HAP-1 (cell line): Measurements from ENCODE around the gene COPZ2.
"Not testable (repeated sequence)": the region's sequence is repeated elsewhere in the genome, so short reads cannot be mapped to it uniquely, and the experiment has no call there.

Source experiments
- DNase-seq, 2 experiments: peaks; one replicate each; pipeline ENCODE4 v3.0.0-alpha.2; 2016 to 2020; ENCODE audit warnings: low spot score in 2 of 2
- H3K27me3 ChIP-seq: fragments of 250-450 bp; sonication (Bioruptor Pico); 2 replicates; pipeline ENCODE4 v1.5.1; 2020; ENCODE audit warnings: low read depth, mild to moderate bottlenecking, moderate library complexity
- H3K36me3 ChIP-seq: fragments of 250-450 bp; sonication (Bioruptor Pico); replicated peaks from 2 replicates; pipeline ENCODE4 v1.5.1; 2020; ENCODE audit warnings: mild to moderate bottlenecking
- H3K4me1 ChIP-seq: fragments of 250-450 bp; sonication (Bioruptor Pico); 2 replicates; pipeline ENCODE4 v1.5.1; 2020; ENCODE audit warnings: mild to moderate bottlenecking
- H3K4me3 ChIP-seq: fragments of 250-450 bp; sonication (Bioruptor Pico); 2 replicates; pipeline ENCODE4 v1.5.1; 2020; ENCODE audit warnings: mild to moderate bottlenecking, moderate library complexity
- H3K9me3 ChIP-seq: fragments of 250-450 bp; sonication (Bioruptor Pico); 2 replicates; pipeline ENCODE4 v1.5.1; 2020; ENCODE audit warnings: mild to moderate bottlenecking, moderate library complexity
- in situ Hi-C: fragments of 300-500 bp; cut with MboI; formaldehyde crosslinking; loops from 3 replicates; pipeline ENCODE4 v1.14.3; 2020; ENCODE audit warnings: low sequenced_read_pairs, inconsistent platforms, mixed read lengths

The COPZ2 gene

DNA sequence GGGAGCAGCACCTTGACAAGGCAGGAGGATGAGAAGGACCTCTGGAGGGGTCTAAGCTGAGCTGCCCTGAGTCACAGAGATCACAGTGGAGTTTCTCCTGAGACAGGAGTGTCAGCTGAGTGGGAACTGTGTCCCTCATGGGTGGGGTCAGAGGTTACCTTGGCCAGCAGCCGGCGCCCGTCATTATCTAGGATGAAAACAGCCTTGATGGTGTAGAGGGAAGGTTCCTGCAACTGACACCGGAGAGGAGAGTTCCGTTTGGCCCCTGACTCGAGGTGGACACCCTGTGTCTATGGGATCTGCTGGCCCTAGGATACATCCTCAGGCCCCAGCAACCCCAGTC, 933 bp downstream of the COPZ2 start:
- DNase-seq: no peak
- in situ Hi-C loops: no loop called here
- Histone ChIP-seq H3K4me3 (no peak overlapping the region), H3K36me3 (no peaks in the 10 kb centered on the region), H3K27me3 (0 out of 2 replicates have a peak, but pooled peaks cover 2% of the 10 kb centered on the region), H3K4me1 (no peaks in the 10 kb centered on the region), H3K9me3 (no peaks in the 10 kb centered on the region)

DNA sequence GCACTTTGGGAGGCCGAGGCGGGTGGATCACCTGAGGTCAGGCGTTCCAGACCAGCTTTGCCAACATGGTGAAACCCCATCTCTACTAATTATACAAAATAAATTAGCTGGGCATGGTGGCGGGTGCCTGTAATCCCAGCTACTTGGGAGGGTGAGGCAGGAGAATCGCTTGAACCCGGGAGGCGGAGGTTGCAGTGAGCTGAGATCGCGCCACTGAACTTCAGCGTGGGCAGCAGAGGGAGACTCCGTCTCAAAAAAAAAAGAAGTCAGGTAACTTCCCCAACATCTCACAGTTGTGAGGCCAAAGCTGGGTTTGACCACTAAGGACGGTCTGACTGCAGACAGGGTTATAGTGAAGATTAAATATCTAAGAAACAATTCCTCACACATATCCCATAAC, 2.9 kb downstream of the COPZ2 start:
- H3K36me3 ChIP-seq, H3K9me3 ChIP-seq, DNase-seq, in situ Hi-C loops, H3K4me3 ChIP-seq, H3K27me3 ChIP-seq, H3K4me1 ChIP-seq: not testable (repeated sequence)

DNA sequence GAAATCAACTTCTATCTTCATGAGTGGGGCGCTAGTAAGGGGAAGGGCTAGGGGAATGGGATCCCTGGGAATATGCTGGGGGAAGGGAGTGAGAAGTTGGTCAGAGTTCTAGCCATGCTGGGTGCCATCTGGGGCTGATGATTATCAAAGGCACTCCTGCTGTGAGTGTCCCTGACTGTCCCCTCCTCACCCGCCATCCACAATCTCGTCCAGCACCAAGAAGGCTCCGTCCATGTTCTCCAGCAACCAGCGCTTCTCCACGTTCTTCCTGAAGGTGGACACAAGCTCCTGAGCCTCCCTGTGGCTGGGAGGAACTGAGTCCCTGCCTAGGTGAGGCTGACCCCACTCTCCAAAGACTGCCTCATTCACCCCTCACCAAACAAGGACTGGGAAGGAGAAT, 5.6 kb downstream of the COPZ2 start:
- no peak overlapping the region for H3K4me3 ChIP-seq
- no peak for DNase-seq
- in situ Hi-C loops: no loop called here
- no peaks in the 10 kb centered on the region for H3K27me3 ChIP-seq
- no peaks in the 10 kb centered on the region for H3K36me3 ChIP-seq
- peaks cover under 1% of the 10 kb centered on the region; the same call in 1 of the 2 replicates for H3K4me1 ChIP-seq
- no peaks in the 10 kb centered on the region for H3K9me3 ChIP-seq

DNA sequence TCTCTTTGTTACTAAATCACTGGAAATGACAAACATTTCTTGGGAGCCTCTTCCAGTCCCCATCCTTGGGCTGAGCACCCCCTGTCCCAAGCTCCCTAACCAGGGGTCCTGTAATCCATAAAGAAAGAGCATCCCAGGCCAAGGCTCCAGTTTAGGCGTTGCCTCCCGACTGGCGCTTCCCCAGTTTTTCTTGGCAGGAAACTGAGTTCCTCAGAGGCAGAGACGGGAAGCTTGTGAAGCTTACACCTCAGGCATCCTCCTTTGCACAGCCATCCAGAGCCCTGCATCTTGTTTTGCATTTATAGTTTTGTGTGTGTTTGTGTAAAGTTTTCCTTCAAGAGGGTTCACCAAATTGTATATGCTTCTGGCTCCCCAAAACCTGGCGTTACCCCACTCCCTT, 7.1 kb downstream of the COPZ2 start:
- H3K36me3 ChIP-seq: no peaks in the 10 kb centered on the region
- H3K4me3 ChIP-seq: no peak overlapping the region
- in situ Hi-C loops: no loop called here
- no peaks in the 10 kb centered on the region for H3K27me3 ChIP-seq
- no peaks in the 10 kb centered on the region for H3K9me3 ChIP-seq
- no peak for DNase-seq
- peaks cover 13% of the 10 kb centered on the region for H3K4me1 ChIP-seq

DNA sequence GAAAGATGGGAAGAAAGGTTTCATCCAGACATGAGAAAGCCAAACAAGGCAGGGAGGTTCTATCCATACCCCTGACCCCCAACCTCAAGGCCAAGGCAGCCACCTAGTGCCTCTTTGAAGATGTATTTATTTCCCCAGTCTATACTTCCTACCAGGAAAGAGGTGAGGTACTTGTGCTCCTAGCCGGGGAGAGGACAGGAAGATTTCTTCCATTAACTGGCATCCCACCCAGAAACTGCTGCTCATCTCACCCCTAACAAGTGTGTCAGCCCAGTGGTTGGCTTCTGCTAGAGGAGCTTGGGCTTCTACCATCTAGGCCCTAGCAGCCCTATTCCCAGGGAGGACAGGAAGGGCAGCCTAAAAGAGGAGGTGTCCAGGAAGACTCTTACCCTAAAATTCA, 8.9 kb downstream of the COPZ2 start:
- in situ Hi-C loops: loop anchor here (5.0 kb wide), 3 partner anchors 39 to 594 kb away; no protein-coding TSS in a partner anchor
- H3K9me3 ChIP-seq: no peaks in the 10 kb centered on the region
- DNase-seq: no peak
- H3K36me3 ChIP-seq: no peaks in the 10 kb centered on the region
- H3K4me3 ChIP-seq: no peak overlapping the region
- H3K4me1 ChIP-seq: peaks cover 23% of the 10 kb centered on the region
- H3K27me3 ChIP-seq: no peaks in the 10 kb centered on the region

DNA sequence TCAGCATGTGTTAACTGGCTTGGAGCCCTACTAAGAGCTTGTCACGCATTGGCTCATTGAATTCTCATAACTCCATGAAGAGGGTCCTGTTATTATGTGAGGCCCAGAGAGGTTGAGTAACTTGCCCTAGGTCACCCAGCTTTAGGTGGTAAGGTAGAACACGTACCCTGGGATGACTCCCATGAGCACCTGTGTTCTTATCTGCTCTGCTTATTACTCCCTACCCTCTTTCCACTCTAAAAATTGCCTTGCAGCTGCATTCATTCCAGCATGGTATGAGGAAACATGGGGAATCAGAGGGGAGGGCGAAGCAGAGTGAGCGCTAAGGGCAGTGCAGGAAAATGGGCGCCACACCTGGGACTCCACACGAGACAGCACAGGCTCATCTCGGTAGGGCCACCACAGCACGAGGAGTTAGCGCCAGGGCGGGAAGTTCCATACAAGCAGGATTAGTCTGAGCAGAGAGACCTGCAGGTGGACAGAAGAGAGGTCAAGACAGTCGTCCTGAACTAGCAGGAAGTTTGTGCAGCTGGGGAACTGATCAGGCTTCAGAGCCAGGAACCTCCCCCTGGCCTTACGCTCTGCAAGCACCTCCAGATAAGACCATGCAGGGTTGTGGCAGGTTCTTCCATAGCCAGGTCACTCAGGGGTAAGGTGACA, 10.1 kb downstream of the COPZ2 start:
- H3K4me1 ChIP-seq: peaks cover 30% of the 10 kb centered on the region
- in situ Hi-C loops: loop anchor here (5.0 kb wide), 3 partner anchors 40 to 595 kb away; no protein-coding TSS in a partner anchor
- H3K36me3 ChIP-seq: no peaks in the 10 kb centered on the region
- no peak overlapping the region for H3K4me3 ChIP-seq
- no peaks in the 10 kb centered on the region for H3K9me3 ChIP-seq
- DNase-seq: no peak
- H3K27me3 ChIP-seq: no peaks in the 10 kb centered on the region

DNA sequence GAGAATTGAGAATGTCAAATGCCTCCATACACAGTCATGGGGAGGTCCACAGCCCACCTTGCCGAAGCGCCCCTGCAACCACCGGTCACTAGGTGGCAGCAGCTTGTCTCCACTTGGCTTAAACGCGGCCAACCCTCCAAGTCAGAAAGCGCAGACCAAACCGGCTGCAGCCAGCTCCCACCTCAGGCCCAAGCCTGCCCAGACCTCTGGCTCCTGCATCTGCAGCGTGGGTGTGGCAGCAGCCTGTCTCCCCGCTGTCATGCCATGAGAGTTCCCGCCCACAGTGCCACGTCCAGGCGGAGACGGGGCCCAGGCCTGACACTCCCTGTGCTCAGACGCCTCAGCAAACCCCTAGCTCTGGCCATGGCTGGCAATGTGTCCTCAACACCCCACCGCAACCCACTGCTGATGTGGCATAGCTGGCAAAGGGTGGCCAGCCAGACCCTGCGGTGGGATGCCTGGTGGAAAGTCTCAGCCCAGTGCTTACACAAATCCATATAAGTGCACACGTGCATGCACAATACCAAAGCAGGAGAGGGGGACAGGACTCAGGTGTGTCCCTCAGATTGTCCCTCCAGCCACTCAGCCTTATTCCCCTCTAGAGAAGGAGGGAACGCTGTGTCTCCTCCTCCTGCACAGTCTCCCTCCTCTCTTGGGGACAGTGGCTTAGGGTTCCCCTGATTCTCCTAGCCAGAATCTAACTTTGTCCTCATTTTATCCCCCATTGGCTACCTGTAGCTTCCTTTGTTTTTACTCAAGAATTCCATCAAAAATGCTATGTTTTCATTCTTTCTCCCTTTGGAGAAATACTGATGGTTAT, 10.9 kb downstream of the COPZ2 start:
- H3K9me3 ChIP-seq: no peaks in the 10 kb centered on the region
- in situ Hi-C loops: loop anchor here (5.0 kb wide), 3 partner anchors 41 to 596 kb away; no protein-coding TSS in a partner anchor
- H3K27me3 ChIP-seq: no peaks in the 10 kb centered on the region
- no peak overlapping the region for H3K4me3 ChIP-seq
- no peaks in the 10 kb centered on the region for H3K36me3 ChIP-seq
- H3K4me1 ChIP-seq: peaks cover 30% of the 10 kb centered on the region
- peak; percentile 89 to 96 for DNase-seq

DNA sequence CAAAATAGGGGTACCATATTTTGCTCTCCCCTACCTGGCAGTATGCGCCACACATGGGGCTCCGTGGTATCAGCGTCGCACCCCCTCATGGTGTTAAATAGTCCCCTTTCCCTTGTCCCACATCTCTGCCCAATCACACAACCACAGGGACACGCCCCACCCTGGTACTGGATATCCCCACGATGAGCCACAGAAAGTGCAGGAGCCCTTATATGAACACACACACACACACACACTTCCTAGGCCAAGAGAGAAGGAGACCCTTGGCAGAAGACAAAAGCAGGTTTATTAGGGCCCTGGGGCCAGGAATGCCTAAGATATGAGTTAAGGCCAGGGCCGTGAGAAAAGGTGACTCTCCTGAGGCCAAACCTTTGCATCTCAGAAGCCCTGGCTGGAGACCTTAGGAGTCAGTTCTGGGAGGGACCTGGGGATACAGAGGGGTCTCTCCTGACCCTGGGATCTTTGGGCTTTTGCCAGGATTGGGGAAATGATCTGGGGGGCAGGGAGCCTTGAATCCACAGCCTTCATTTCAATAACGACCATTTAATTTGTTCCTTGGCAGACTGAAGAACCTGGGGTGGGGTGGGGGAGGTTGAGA, 11.6 kb downstream of the COPZ2 start:
- peak in 1 of 2 experiments; percentile 53 for DNase-seq
- H3K4me3 ChIP-seq: peak overlapping the region; percentile 26
- in situ Hi-C loops: loop anchor here (5.0 kb wide), 3 partner anchors 41 to 596 kb away; no protein-coding TSS in a partner anchor
- H3K27me3 ChIP-seq: no peaks in the 10 kb centered on the region
- peaks cover 30% of the 10 kb centered on the region for H3K4me1 ChIP-seq
- H3K36me3 ChIP-seq: no peaks in the 10 kb centered on the region
- no peaks in the 10 kb centered on the region for H3K9me3 ChIP-seq

DNA sequence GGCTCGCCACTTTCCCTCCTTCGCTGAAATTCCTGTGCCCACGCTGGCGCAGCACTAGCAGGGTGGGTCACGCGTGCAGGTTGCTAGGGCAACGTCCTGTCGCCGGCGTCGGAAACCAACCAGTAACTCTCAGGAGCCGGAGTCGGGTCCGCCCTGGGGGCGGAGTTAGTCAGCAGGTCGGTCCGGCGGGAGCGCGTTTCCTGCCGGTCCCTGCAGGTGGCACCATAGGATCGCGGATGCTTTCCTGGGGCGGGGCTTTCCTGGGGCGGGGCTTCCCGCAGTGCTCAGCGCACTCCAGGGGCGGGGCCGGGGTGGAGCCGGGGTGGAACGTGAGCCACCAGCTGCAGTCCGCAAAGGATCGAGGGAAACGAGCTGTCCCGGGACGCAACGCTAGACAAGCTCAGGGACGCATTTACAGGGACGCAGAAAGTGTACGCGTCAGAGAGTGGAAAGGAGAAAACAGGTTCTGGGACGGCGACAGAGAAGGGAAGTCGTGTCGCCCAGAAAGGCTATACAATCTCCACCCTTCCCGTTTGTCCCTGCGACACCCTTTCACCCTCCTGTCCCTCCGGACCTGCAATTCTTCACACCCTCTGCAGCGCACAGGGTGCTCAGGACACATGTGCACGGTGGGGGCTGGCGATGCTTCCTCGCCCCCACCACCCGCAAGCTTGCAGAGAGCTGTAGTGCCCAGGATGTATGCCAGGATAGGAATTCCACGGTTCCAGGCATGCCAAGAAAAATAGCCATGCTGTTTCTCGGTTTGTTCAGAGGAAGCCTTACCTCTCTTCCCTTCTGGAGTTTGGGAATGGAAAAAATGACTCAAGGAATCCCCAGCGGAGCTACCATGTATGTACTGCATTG, 12.3 kb downstream of the COPZ2 start:
- Histone ChIP-seq H3K4me3 (peak overlapping the region; percentile 26), H3K36me3 (no peaks in the 10 kb centered on the region), H3K27me3 (no peaks in the 10 kb centered on the region), H3K9me3 (no peaks in the 10 kb centered on the region), H3K4me1 (peaks cover 30% of the 10 kb centered on the region)
- in situ Hi-C loops: loop anchor here (5.0 kb wide), 3 partner anchors 42 to 597 kb away; no protein-coding TSS in a partner anchor
- peak; percentile 94 to 99 for DNase-seq

DNA sequence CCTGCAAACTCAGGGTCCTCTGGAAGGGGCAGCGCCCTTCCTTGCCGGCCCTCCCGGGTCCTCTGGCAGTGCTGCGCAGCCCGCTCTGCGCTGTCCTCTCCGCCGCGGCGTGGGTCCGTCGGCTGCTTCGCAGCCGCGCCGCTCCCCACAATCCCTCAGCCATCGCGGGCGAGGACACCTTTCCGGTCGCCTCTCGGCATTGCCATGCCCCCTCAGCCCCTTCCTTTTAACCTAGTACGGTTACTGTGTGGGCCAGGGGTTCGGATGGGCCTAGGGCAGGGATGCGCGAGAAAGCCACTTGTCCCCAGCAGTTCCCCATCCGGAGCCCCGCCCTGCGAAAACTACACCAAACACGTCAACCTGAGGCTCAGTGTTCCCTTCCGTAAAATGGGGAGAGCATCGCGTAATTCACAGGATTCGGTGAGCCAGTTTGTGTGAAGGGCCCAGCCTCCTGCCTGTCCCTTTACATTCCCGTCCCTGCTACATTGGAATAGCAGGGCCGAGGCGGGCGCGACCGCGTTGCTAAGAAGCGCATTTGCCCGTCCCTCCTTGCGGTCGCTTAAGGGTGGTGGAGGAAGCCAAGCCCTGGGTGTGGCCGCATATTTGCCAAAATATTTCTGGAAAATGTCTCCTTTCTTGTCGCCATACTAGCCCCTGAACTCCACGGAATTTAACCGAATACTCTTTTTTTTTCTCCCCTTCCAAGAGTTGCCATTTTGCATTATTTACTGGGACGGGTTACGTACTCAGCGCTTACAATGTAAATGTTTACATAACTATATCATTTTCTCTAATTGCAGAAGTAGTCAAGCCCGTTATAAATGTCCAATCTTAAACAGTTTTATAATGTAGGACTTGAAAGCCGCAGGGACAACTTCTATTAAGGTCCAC, 13.2 kb downstream of the COPZ2 start:
- Histone ChIP-seq H3K27me3 (no peaks in the 10 kb centered on the region), H3K36me3 (no peaks in the 10 kb centered on the region), H3K4me3 (peak overlapping the region; percentile 24), H3K9me3 (no peaks in the 10 kb centered on the region), H3K4me1 (peaks cover 30% of the 10 kb centered on the region)
- in situ Hi-C loops: loop anchor here (5.0 kb wide), 3 partner anchors 43 to 598 kb away; no protein-coding TSS in a partner anchor
- peak; percentile 50 to 74 for DNase-seq

DNA sequence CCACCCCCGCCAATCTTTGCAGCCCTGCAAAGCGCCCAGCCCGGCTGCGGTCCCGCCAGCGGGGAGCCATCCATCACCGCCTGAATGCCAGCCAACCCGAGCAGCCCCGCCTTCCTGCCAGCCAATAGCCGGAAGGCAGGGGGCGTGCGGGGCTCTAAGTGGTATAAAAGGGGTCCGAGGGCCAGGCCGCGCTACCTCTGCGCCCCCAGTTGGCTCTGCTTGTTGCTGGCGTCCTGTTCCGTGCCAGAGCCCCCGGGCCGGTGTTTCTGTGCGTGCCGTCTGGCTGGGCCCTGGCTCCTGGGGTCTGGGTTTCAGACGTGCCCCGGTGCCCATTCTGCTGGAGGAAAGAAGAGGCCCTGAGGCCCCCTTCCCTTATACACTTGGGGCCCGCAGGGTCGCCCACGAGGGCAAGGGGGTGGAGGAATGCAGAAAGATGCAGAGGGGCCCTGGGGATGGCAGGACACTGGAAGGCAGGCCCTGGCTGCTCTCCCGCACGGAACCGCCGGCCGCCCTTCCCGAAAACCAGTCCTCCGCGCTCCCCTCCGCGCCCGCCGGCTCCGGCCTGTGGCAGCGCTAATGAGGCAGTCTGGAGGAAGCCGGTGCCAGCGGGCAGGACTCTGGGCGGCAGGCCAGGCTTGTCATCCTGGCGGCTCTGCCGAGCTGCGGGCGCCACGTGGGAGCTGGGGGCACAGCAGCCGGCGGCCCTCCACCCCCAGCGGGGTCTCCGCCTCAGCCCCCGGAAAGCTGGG, 14.0 kb downstream of the COPZ2 start:
- peak; percentile 69 to 89 for DNase-seq
- no peaks in the 10 kb centered on the region for H3K9me3 ChIP-seq
- peak overlapping the region; percentile 24 for H3K4me3 ChIP-seq
- no peaks in the 10 kb centered on the region for H3K36me3 ChIP-seq
- in situ Hi-C loops: no loop called here
- no peaks in the 10 kb centered on the region for H3K27me3 ChIP-seq
- peaks cover 30% of the 10 kb centered on the region for H3K4me1 ChIP-seq

DNA sequence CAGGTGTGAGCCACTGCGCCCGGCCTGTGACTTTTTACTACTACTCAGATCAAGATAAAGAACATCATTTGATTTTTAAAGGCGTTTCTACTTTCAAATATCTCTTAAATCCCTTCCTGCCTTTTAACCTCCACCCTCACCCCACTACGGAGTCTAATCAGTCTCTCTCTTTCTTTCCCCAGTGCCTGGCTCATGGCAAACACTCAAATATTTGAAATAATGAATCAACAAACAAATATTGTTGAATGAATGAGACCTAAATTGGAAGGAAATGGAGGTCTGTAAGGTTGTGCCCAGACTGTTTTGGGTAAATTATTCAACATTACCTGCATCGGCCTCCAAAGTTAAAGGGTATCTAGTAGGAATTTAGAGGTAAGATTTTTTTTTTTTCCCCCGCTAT, 14.7 kb downstream of the COPZ2 start:
- no peaks in the 10 kb centered on the region for H3K36me3 ChIP-seq
- H3K4me1 ChIP-seq: peaks cover 30% of the 10 kb centered on the region
- no peaks in the 10 kb centered on the region for H3K27me3 ChIP-seq
- in situ Hi-C loops: no loop called here
- H3K4me3 ChIP-seq: no peak overlapping the region; the same call in 1 of the 2 replicates
- no peak for DNase-seq
- H3K9me3 ChIP-seq: no peaks in the 10 kb centered on the region
